ENCODE measurements around the gene SLC43A2. TPM values are rescaled to one million over a fixed set of nuclear protein-coding genes. Genes with fewer than 3 reads are reported as not detected.

SLC43A2 gene
- total and polyA plus RNA-seq, 2 of the 13 experiments (the other 11 are each of a cell fraction or from before 2014, with no cell fraction given) = 7.3 to 20.0 TPM

DNA sequence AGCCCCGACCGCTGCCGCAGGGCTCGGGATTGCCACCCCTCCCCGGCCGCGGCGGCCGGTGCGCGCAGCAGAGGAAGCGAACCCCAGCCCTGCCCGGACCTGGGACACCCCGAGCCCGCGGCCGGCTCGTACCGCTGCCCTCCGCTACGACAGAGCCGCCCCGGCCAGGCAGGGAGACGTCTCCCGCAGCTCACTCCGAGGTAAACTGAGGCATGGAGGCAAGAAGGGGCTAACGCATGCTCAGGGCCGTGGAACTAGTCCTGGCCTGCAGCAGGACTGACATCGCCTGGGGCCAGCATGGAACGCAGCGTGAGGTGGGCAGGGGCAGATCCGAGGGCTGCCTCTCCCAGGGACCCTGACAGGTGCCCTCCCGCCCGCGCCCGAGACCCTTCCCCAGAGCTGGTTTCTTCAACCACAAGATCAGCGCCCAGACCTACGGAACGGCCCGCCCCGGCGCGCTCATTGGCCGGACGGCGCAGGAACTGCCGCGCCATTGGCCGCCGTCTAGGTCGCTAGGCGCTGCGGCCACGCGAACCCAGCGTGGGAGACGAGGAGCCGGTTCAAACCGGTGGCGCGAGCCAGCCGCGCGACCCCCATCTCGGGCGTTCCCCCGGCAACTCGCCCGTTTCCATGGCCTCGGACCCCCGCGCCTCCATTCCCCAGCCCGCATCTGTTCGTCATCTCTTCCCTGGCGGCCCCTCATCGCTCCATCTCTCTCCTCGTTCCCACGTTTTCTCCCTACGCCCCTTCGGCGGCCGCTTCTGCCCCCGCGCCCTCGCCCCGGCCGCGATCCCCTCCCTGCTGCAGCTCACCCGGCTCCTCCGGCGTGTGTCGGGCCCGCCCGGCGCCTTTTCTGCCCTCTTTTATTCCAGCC lies at the start of gene SLC43A2 (continued):
- TF ChIP-seq, protein P1, sequence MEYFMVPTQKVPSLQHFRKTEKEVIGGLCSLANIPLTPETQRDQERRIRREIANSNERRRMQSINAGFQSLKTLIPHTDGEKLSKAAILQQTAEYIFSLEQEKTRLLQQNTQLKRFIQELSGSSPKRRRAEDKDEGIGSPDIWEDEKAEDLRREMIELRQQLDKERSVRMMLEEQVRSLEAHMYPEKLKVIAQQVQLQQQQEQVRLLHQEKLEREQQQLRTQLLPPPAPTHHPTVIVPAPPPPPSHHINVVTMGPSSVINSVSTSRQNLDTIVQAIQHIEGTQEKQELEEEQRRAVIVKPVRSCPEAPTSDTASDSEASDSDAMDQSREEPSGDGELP (IDR thresholded peaks at IDR 0.05; ENCODE audit: borderline replicate concordance, low read depth) = no peak
- TF ChIP-seq, protein P2, sequence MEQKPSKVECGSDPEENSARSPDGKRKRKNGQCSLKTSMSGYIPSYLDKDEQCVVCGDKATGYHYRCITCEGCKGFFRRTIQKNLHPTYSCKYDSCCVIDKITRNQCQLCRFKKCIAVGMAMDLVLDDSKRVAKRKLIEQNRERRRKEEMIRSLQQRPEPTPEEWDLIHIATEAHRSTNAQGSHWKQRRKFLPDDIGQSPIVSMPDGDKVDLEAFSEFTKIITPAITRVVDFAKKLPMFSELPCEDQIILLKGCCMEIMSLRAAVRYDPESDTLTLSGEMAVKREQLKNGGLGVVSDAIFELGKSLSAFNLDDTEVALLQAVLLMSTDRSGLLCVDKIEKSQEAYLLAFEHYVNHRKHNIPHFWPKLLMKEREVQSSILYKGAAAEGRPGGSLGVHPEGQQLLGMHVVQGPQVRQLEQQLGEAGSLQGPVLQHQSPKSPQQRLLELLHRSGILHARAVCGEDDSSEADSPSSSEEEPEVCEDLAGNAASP (CRISPR knock-in tag; IDR thresholded peaks at IDR 0.05; ENCODE audit: borderline replicate concordance) = no peak
- TF ChIP-seq MAFF (IDR thresholded peaks at IDR 0.05; ENCODE audit: low read depth, low read length) (no peak), ATF1 (CRISPR knock-in tag; IDR thresholded peaks at IDR 0.05) (no peak), FOXJ3 (CRISPR knock-in tag; IDR thresholded peaks at IDR 0.05; ENCODE audit: borderline replicate concordance) (no peak), WIZ (CRISPR knock-in tag; IDR thresholded peaks at IDR 0.05) (no peak), FIP1L1 (IDR thresholded peaks at IDR 0.05; ENCODE audit: borderline replicate concordance, insufficient read depth, low read depth, low read length) (no peak), ZNF891 (CRISPR knock-in tag; IDR thresholded peaks at IDR 0.05) (no peak), PRPF4 (IDR thresholded peaks at IDR 0.05; ENCODE audit: low read depth, low read length, poor library complexity, severe bottlenecking) (no peak), MXD4 (CRISPR knock-in tag; IDR thresholded peaks at IDR 0.05) (peak; percentile 70), KLF15 (CRISPR knock-in tag; IDR thresholded peaks at IDR 0.05; ENCODE audit: borderline replicate concordance) (no peak), CBFB (CRISPR knock-in tag; IDR thresholded peaks at IDR 0.05) (no peak), CBX2 (IDR thresholded peaks at IDR 0.05; ENCODE audit: low read depth, low read length) (no peak), CBX2 (CRISPR knock-in tag; IDR thresholded peaks at IDR 0.05; ENCODE audit: low read depth) (no peak), SRSF4 (IDR thresholded peaks at IDR 0.05; ENCODE audit: low read depth, low read length, poor library complexity, severe bottlenecking) (no peak), ZNF672 (CRISPR knock-in tag; IDR thresholded peaks at IDR 0.05) (no peak), TGIF2 (CRISPR knock-in tag; IDR thresholded peaks at IDR 0.05) (no peak; the same call in 1 of the 2 replicates), MEF2D (CRISPR knock-in tag; IDR thresholded peaks at IDR 0.05) (no peak), HHEX (CRISPR knock-in tag; IDR thresholded peaks at IDR 0.05) (no peak), NFIC (IDR thresholded peaks at IDR 0.05; ENCODE audit: low read length) (no peak)
- TF ChIP-seq, protein P3, sequence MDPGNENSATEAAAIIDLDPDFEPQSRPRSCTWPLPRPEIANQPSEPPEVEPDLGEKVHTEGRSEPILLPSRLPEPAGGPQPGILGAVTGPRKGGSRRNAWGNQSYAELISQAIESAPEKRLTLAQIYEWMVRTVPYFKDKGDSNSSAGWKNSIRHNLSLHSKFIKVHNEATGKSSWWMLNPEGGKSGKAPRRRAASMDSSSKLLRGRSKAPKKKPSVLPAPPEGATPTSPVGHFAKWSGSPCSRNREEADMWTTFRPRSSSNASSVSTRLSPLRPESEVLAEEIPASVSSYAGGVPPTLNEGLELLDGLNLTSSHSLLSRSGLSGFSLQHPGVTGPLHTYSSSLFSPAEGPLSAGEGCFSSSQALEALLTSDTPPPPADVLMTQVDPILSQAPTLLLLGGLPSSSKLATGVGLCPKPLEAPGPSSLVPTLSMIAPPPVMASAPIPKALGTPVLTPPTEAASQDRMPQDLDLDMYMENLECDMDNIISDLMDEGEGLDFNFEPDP (CRISPR knock-in tag; conservative IDR thresholded peaks at IDR 0.05) = no peak
- TF ChIP-seq, protein P4, sequence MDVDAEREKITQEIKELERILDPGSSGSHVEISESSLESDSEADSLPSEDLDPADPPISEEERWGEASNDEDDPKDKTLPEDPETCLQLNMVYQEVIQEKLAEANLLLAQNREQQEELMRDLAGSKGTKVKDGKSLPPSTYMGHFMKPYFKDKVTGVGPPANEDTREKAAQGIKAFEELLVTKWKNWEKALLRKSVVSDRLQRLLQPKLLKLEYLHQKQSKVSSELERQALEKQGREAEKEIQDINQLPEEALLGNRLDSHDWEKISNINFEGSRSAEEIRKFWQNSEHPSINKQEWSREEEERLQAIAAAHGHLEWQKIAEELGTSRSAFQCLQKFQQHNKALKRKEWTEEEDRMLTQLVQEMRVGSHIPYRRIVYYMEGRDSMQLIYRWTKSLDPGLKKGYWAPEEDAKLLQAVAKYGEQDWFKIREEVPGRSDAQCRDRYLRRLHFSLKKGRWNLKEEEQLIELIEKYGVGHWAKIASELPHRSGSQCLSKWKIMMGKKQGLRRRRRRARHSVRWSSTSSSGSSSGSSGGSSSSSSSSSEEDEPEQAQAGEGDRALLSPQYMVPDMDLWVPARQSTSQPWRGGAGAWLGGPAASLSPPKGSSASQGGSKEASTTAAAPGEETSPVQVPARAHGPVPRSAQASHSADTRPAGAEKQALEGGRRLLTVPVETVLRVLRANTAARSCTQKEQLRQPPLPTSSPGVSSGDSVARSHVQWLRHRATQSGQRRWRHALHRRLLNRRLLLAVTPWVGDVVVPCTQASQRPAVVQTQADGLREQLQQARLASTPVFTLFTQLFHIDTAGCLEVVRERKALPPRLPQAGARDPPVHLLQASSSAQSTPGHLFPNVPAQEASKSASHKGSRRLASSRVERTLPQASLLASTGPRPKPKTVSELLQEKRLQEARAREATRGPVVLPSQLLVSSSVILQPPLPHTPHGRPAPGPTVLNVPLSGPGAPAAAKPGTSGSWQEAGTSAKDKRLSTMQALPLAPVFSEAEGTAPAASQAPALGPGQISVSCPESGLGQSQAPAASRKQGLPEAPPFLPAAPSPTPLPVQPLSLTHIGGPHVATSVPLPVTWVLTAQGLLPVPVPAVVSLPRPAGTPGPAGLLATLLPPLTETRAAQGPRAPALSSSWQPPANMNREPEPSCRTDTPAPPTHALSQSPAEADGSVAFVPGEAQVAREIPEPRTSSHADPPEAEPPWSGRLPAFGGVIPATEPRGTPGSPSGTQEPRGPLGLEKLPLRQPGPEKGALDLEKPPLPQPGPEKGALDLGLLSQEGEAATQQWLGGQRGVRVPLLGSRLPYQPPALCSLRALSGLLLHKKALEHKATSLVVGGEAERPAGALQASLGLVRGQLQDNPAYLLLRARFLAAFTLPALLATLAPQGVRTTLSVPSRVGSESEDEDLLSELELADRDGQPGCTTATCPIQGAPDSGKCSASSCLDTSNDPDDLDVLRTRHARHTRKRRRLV (CRISPR knock-in tag; IDR thresholded peaks at IDR 0.05) = no peak

Data from HepG2 (cell line).